VCaP (cell line): ENCODE data around the gene RNF40.
A peak's percentile ranks its signal among the peaks of the same experiment; 100 is the strongest.

Experiments
- H3K27ac ChIP-seq: fragments of 450-650 bp; 2 replicates; pipeline ENCODE4 v1.5.1; 2017
- CTCF ChIP-seq: fragments of 450-650 bp; conservative IDR thresholded peaks from 2 replicates; pipeline ENCODE4 v1.5.1; 2017; ENCODE audit warnings: mild to moderate bottlenecking, moderate library complexity

Gene RNF40

DNA sequence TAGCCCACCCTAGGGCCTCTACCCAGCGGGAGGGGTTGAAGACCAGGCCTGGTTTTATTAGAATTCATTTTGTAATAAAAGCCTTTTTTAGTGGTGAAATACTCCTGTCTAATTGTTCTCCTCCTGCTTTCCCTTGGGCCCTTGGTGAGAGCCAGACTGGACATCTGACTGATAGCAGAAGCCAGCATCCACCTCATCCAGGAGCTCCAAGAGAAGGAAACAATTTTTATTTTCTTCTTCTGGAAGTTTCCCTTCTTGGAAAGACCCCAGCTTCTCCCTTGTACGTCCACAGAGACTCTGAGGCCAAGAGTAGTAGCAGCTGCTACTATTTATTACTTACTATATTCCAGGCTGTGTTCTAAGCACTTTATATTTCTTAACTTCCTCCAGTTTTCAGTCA lies 17.9 kb upstream of the RNF40 start:
- TF ChIP-seq CTCF: no peak
- H3K27ac ChIP-seq: no peak overlapping the region

- no peak for TF ChIP-seq CTCF
- no peak overlapping the region for H3K27ac ChIP-seq
These were observed 17.0 kb upstream of the RNF40 start for GRCh38 chr16:30745082-30745481.

- TF ChIP-seq CTCF: no peak
- no peak overlapping the region for H3K27ac ChIP-seq
These were observed 15.4 kb upstream of the RNF40 start for GRCh38 chr16:30746638-30747175.

GRCh38 chr16:30747331-30747730 lies 14.8 kb upstream of the RNF40 start:
- peak overlapping the region; percentile 52 for H3K27ac ChIP-seq
- TF ChIP-seq CTCF: no peak

GRCh38 chr16:30747799-30748633 lies 14.1 kb upstream of the RNF40 start, which contains the start of gene PHKG2:
PHKG2 (plus strand) TSS chr16:30748425; CDS start chr16:30748821, 396 bp downstream.
- no peak for TF ChIP-seq CTCF
- H3K27ac ChIP-seq: peak within 1 kb of the TSS; percentile 52

DNA sequence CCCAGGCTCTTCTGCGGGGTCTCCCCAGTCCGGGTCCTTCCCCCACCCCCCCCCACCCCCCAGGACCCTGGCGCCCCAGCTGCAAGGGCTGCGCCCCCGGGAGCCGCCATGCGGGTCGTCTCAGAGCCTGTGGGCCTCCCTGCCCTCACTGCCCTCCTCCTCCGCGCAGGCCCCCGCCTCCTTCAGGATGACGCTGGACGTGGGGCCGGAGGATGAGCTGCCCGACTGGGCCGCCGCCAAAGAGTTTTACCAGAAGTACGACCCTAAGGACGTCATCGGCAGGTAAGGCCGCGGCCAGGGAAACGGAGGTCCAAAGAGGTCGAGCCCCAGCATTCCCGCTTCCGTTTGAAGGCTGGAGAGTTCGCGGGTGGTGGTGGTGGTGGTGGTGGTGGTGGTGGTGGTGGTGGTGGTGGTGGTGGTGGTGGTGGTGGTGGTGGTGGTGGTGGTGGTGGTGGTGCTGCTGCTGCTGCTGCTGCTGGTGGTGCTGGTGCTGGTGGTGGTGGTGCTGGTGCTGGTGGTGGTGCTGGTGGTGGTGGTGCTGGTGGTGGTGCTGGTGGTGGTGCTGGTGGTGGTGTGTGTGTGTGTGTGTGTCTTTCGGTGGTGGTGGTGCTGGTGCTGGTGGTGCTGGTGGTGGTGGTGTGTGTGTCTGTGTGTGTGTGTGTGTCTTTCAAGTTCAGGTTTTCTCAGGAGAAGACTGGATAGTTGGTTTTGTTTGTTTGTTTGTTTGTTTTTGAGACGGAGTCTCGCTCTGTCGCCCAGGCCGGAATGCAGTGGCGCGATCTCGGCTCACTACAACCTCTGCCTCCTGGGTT lies 13.3 kb upstream of the RNF40 start:
- no peak for TF ChIP-seq CTCF
- H3K27ac ChIP-seq: peak overlapping the region; percentile 52; the same call in 1 of the 2 replicates

GRCh38 chr16:30750201-30750600 lies 11.9 kb upstream of the RNF40 start:
- H3K27ac ChIP-seq: no peak overlapping the region
- TF ChIP-seq CTCF: no peak
